MM.1S (cell line): ENCODE measurements around the gene SMIM38.

Experiments
- EZH2 ChIP-seq: fragments of 300-600 bp; sonication (generic); optimal IDR thresholded peaks from 2 replicates; pipeline ENCODE3; 2017; ENCODE audit warnings: low read depth, mild to moderate bottlenecking, antibody characterized with exemption, low read length, mixed read lengths
- EZH2phosphoT487 ChIP-seq: fragments of 300-600 bp; sonication (generic); IDR thresholded peaks from 2 replicates; pipeline ENCODE4 v1.6.1; 2018; ENCODE audit warnings: antibody characterized with exemption, low read length
- TF ChIP-seq, protein P1 (sequence below): fragments of 300-600 bp; sonication (generic); IDR thresholded peaks from 2 replicates; pipeline ENCODE4 v1.5.1; 2016; ENCODE audit warnings: antibody characterized with exemption, low read length, mixed read lengths

DNA sequence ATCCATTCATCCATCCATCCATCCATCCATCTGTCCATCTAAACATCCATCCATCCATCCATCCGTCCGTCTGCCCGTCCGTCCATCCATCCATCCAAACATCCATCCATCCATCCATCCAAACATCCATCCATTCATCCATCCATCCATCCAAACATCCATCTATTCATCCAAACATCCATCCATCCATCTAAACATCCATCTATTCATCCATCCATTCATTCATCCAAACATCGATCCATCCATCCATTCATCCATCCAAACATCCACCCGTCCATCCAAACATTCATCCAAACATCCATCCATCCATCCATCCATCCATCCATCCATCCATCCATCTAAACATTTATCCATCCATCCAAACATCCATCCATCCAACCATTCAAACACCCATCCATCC lies 45.3 kb upstream of the SMIM38 start:
- TF ChIP-seq, protein P1, sequence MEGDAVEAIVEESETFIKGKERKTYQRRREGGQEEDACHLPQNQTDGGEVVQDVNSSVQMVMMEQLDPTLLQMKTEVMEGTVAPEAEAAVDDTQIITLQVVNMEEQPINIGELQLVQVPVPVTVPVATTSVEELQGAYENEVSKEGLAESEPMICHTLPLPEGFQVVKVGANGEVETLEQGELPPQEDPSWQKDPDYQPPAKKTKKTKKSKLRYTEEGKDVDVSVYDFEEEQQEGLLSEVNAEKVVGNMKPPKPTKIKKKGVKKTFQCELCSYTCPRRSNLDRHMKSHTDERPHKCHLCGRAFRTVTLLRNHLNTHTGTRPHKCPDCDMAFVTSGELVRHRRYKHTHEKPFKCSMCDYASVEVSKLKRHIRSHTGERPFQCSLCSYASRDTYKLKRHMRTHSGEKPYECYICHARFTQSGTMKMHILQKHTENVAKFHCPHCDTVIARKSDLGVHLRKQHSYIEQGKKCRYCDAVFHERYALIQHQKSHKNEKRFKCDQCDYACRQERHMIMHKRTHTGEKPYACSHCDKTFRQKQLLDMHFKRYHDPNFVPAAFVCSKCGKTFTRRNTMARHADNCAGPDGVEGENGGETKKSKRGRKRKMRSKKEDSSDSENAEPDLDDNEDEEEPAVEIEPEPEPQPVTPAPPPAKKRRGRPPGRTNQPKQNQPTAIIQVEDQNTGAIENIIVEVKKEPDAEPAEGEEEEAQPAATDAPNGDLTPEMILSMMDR: no peak
- TF ChIP-seq EZH2: no peak
- TF ChIP-seq EZH2phosphoT487: no peak
